DOHH2 (cell line): ENCODE data around the gene CCDC71L.

Experiments used
- H3F3A ChIP-seq: fragments of 200-600 bp; sonication (generic), shearing (Covaris generic); 2 replicates; pipeline ENCODE4 v1.6.0; 2016; ENCODE audit warnings: antibody characterized with exemption, mild to moderate bottlenecking; ENCODE audit not compliant: control insufficient read depth, insufficient read depth
- H3K27ac ChIP-seq: fragments of 200-600 bp; sonication (generic); 2 replicates; pipeline ENCODE4 v1.5.1; 2014; ENCODE audit warnings: low read depth, mild to moderate bottlenecking, low read length, moderate library complexity
- H3K27me3 ChIP-seq: fragments of 200-600 bp; sonication (generic); 2 replicates; pipeline ENCODE4 v1.6.1; 2014; ENCODE audit warnings: mild to moderate bottlenecking, low read length, mixed read lengths; ENCODE audit not compliant: control insufficient read depth
- H3K36me3 ChIP-seq: fragments of 200-600 bp; sonication (generic); 2 replicates; pipeline ENCODE4 v1.6.1; 2014; ENCODE audit warnings: mild to moderate bottlenecking, low read length, moderate library complexity, mixed read lengths; ENCODE audit not compliant: control insufficient read depth
- H3K4me1 ChIP-seq: fragments of 200-600 bp; sonication (generic); 2 replicates; pipeline ENCODE4 v1.6.1; 2014; ENCODE audit warnings: mild to moderate bottlenecking, low read length, mixed read lengths; ENCODE audit not compliant: control insufficient read depth
- H3K4me2 ChIP-seq: fragments of 200-600 bp; sonication (generic); 2 replicates; pipeline ENCODE4 v1.6.0; 2014; ENCODE audit warnings: mild to moderate bottlenecking, low read length, moderate library complexity
- H3K4me3 ChIP-seq: fragments of 200-600 bp; sonication (generic); 2 replicates; pipeline ENCODE4 v1.5.1; 2014; ENCODE audit warnings: mild to moderate bottlenecking, low read length, mixed read lengths
- H3K79me2 ChIP-seq: fragments of 200-600 bp; sonication (generic); 2 replicates; pipeline ENCODE4 v1.6.1; 2014; ENCODE audit warnings: mild to moderate bottlenecking, low read length, mixed read lengths; ENCODE audit not compliant: control insufficient read depth
- H3K9me2 ChIP-seq: fragments of 200-600 bp; sonication (generic); replicated peaks from 2 replicates; pipeline ENCODE4 v1.6.1; 2014; ENCODE audit warnings: mild to moderate bottlenecking, low read length, mixed read lengths; ENCODE audit not compliant: control insufficient read depth
- H3K9me3 ChIP-seq: fragments of 200-600 bp; sonication (generic); 2 replicates; pipeline ENCODE4 v1.6.1; 2014; ENCODE audit warnings: antibody characterized with exemption, low read length, mixed read lengths; ENCODE audit not compliant: control insufficient read depth, insufficient read depth
- H4K20me1 ChIP-seq: fragments of 200-600 bp; sonication (generic); 2 replicates; pipeline ENCODE4 v1.6.0; 2014; ENCODE audit warnings: low read depth, mild to moderate bottlenecking, antibody characterized with exemption, low read length, moderate library complexity; ENCODE audit not compliant: control insufficient read depth, insufficient read depth
- CTCF ChIP-seq: fragments of 200-600 bp; sonication (generic); IDR thresholded peaks from one replicate; pipeline ENCODE4 v1.5.1; 2014; ENCODE audit warnings: antibody characterized with exemption, mild to moderate bottlenecking, low read depth, low read length; ENCODE audit not compliant: poor library complexity, severe bottlenecking
- EZH2phosphoT487 ChIP-seq: fragments of 200-600 bp; sonication (generic); IDR thresholded peaks from 2 replicates; pipeline ENCODE4 v1.6.1; 2017; ENCODE audit warnings: borderline replicate concordance, mild to moderate bottlenecking, antibody characterized with exemption, low read length, moderate library complexity, mixed read lengths

The CCDC71L gene

GRCh38 chr7:106653488-106653887, 7.5 kb downstream of the CCDC71L start:
- no peaks in the 10 kb centered on the region for H3K9me2 ChIP-seq
- H4K20me1 ChIP-seq, result no peaks in the 10 kb centered on the region
- peaks cover 22% of the 10 kb centered on the region for H3K27me3 ChIP-seq
- H3K4me2 ChIP-seq, result no peak overlapping the region
- TF ChIP-seq CTCF (no peak), EZH2phosphoT487 (no peak)
- no peaks in the 10 kb centered on the region for H3K79me2 ChIP-seq
- H3K4me3 ChIP-seq, result no peak overlapping the region
- H3K9me3 ChIP-seq, result no peaks in the 10 kb centered on the region
- no peak overlapping the region for H3K27ac ChIP-seq
- H3K4me1 ChIP-seq, result peaks cover 4% of the 10 kb centered on the region
- no peaks in the 10 kb centered on the region for H3F3A ChIP-seq
- H3K36me3 ChIP-seq, result no peaks in the 10 kb centered on the region

- TF ChIP-seq CTCF (no peak), EZH2phosphoT487 (no peak)
- H3K36me3 ChIP-seq, result no peaks in the 10 kb centered on the region
- H3F3A ChIP-seq, result no peaks in the 10 kb centered on the region
- H3K4me2 ChIP-seq, result no peak overlapping the region
- no peaks in the 10 kb centered on the region for H4K20me1 ChIP-seq
- H3K27me3 ChIP-seq, result peaks cover 22% of the 10 kb centered on the region
- H3K4me1 ChIP-seq, result peaks cover 4% of the 10 kb centered on the region
- no peaks in the 10 kb centered on the region for H3K79me2 ChIP-seq
- H3K27ac ChIP-seq, result no peak overlapping the region
- no peak overlapping the region for H3K4me3 ChIP-seq
- H3K9me2 ChIP-seq, result no peaks in the 10 kb centered on the region
- H3K9me3 ChIP-seq, result no peaks in the 10 kb centered on the region
Observed at GRCh38 chr7:106652909-106653308, 8.0 kb downstream of the CCDC71L start.

DNA sequence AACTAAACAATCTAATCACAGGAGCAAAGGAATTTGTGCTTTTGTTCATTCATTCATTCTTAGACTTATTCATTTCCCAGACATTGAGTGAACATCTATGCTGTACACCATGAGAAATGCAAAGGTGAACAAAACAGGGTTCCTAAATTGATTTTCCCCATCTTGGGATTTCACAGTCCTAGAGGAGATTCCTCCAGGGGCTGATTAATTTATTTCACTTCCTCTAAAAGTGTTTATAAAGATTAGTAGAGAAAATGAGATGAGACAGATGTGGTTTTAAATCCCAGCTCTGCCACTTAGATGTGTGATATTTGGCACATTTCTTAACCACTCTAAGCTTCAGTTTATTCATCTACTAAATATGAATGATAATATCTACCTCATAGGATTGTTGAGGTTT, 8.9 kb downstream of the CCDC71L start:
- Histone ChIP-seq H3K36me3 (no peaks in the 10 kb centered on the region), H3K4me1 (peaks cover 1% of the 10 kb centered on the region)
- TF ChIP-seq CTCF (no peak), EZH2phosphoT487 (no peak)

GRCh38 chr7:106646256-106646655, 14.7 kb downstream of the CCDC71L start:
- Histone ChIP-seq H3K4me2 (no peak overlapping the region), H3F3A (no peaks in the 10 kb centered on the region), H3K79me2 (no peaks in the 10 kb centered on the region), H3K9me2 (no peaks in the 10 kb centered on the region), H3K9me3 (no peaks in the 10 kb centered on the region), H4K20me1 (no peaks in the 10 kb centered on the region), H3K4me1 (no peaks in the 10 kb centered on the region), H3K36me3 (no peaks in the 10 kb centered on the region), H3K27me3 (peaks cover 7% of the 10 kb centered on the region; the same call in 1 of the 2 replicates), H3K4me3 (no peak overlapping the region), H3K27ac (no peak overlapping the region)
- TF ChIP-seq CTCF, result no peak
- no peak for TF ChIP-seq EZH2phosphoT487

More for the DNA sequence above, 8.9 kb downstream of the CCDC71L start:
- no peak overlapping the region for H3K27ac ChIP-seq
- no peaks in the 10 kb centered on the region for H3K79me2 ChIP-seq
- peaks cover 22% of the 10 kb centered on the region for H3K27me3 ChIP-seq
- H4K20me1 ChIP-seq, result no peaks in the 10 kb centered on the region
- no peak overlapping the region for H3K4me2 ChIP-seq
- H3F3A ChIP-seq, result no peaks in the 10 kb centered on the region
- H3K9me2 ChIP-seq, result no peaks in the 10 kb centered on the region
- no peak overlapping the region for H3K4me3 ChIP-seq
- no peaks in the 10 kb centered on the region for H3K9me3 ChIP-seq
